ENCODE measurements around the gene TTC17. TPM values are rescaled to one million over a fixed set of nuclear protein-coding genes. Genes with fewer than 3 reads are reported as not detected.

The TTC17 gene, protein sequence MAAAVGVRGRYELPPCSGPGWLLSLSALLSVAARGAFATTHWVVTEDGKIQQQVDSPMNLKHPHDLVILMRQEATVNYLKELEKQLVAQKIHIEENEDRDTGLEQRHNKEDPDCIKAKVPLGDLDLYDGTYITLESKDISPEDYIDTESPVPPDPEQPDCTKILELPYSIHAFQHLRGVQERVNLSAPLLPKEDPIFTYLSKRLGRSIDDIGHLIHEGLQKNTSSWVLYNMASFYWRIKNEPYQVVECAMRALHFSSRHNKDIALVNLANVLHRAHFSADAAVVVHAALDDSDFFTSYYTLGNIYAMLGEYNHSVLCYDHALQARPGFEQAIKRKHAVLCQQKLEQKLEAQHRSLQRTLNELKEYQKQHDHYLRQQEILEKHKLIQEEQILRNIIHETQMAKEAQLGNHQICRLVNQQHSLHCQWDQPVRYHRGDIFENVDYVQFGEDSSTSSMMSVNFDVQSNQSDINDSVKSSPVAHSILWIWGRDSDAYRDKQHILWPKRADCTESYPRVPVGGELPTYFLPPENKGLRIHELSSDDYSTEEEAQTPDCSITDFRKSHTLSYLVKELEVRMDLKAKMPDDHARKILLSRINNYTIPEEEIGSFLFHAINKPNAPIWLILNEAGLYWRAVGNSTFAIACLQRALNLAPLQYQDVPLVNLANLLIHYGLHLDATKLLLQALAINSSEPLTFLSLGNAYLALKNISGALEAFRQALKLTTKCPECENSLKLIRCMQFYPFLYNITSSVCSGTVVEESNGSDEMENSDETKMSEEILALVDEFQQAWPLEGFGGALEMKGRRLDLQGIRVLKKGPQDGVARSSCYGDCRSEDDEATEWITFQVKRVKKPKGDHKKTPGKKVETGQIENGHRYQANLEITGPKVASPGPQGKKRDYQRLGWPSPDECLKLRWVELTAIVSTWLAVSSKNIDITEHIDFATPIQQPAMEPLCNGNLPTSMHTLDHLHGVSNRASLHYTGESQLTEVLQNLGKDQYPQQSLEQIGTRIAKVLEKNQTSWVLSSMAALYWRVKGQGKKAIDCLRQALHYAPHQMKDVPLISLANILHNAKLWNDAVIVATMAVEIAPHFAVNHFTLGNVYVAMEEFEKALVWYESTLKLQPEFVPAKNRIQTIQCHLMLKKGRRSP
- total RNA-seq (100 to 1,000 TPM in 6 of 7 donors, 10 to 100 TPM in 1; 87.8 to 208 (median 117) TPM), polyA plus RNA-seq (10 to 100 TPM; 31.1 to 47.3 (median 31.7) TPM)
- long read RNA-seq, donor 1, partial matches to known transcripts, result 14 of 23 reads
- long read RNA-seq, donor 1, other reads (novel, unspliced or antisense), result 0 of 23 reads
- long read RNA-seq, donor 2, partial matches to known transcripts, result 9 of 17 reads
- long read RNA-seq, donor 2, other reads (novel, unspliced or antisense), result 0 of 17 reads

DNA sequence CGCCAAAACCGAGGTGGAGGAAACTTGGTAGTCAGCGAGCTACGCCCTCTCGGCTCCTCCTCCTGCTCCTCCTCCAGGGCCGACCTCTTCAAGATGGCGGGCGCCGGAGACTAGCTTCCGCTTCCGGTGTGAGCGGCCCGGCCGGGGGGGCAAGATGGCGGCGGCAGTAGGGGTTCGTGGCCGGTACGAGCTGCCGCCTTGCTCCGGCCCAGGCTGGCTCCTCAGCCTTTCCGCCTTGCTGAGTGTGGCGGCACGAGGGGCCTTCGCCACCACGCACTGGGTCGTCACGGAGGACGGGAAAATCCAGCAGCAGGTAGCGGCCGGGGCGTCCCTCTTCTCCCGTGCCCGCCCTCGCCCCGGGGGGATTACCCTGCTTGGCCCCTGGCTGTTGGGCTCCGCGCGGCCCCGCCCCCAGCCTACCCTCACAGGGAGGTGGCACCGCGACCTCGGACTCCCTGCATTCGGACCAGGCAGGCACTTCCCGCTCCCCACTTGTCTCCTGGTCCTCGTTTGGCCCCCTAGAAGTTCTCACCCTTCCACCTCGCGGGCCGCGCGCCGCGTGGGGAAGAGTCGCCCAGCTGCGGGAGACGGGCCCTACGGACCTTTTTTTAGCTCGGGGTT, at the start of gene TTC17:
TSS of gene TTC17 (plus strand) at position 120 of the 621 bp plus-strand sequence. CDS start at position 155, 35 bp downstream.
- Histone ChIP-seq H3K36me3 (peaks cover 0 to 9% (median 0%) of the 10 kb centered on the region in 6 donors), H3K27ac (peak within 1 kb of the TSS; percentile 88 to 97 (median 92)), H3K9me3 (no peaks in the 10 kb centered on the region), H3K4me1 (peaks cover 22 to 54% (median 34%) of the 10 kb centered on the region in 6 donors), H3K27me3 (replicated peaks in 1 of 7) (no peaks in the 10 kb centered on the region), H3K4me3 (peak within 1 kb of the TSS; percentile 82 to 97 (median 96))
- TF ChIP-seq POLR2A (IDR thresholded peaks at IDR 0.05), result peak in 2 of 3 donors; percentile 22 to 47
- TF ChIP-seq POLR2AphosphoS5 (IDR thresholded peaks at IDR 0.05), result peak; percentile 94 to 98 (median 96)
- TF ChIP-seq, protein P1, sequence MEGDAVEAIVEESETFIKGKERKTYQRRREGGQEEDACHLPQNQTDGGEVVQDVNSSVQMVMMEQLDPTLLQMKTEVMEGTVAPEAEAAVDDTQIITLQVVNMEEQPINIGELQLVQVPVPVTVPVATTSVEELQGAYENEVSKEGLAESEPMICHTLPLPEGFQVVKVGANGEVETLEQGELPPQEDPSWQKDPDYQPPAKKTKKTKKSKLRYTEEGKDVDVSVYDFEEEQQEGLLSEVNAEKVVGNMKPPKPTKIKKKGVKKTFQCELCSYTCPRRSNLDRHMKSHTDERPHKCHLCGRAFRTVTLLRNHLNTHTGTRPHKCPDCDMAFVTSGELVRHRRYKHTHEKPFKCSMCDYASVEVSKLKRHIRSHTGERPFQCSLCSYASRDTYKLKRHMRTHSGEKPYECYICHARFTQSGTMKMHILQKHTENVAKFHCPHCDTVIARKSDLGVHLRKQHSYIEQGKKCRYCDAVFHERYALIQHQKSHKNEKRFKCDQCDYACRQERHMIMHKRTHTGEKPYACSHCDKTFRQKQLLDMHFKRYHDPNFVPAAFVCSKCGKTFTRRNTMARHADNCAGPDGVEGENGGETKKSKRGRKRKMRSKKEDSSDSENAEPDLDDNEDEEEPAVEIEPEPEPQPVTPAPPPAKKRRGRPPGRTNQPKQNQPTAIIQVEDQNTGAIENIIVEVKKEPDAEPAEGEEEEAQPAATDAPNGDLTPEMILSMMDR (IDR thresholded peaks at IDR 0.05 in 8 of 11, conservative IDR thresholded peaks at IDR 0.05 in 3 of 11), result peak in 1 of 11 experiments; percentile 18
- DNase-seq, result peak; percentile 99
- 0 to 1% (median 1%) methylated on average over 30 to 58 of the region's 58 CpGs for WGBS, 5 donors
- intact Hi-C loops (cut with DNase I; ENCODE audit: low total_unique reads), result no loop called here

- H3K36me3 ChIP-seq, result peaks cover 0 to 2% (median 0%) of the 10 kb centered on the region in 6 donors
- peak within 1 kb of the TSS; percentile 73 to 90 (median 87) for H3K27ac ChIP-seq
- peaks cover 25 to 53% (median 47%) of the 10 kb centered on the region in 6 donors for H3K4me1 ChIP-seq
- WGBS, 5 donors, result 0% methylated on average over 36 to 60 of the region's 60 CpGs
- DNase-seq, result peak; percentile 98
- H3K4me3 ChIP-seq, result peak within 1 kb of the TSS; percentile 72 to 99 (median 93)
- intact Hi-C loops (cut with DNase I; ENCODE audit: low total_unique reads), result no loop called here
- TF ChIP-seq POLR2A (IDR thresholded peaks at IDR 0.05), result no peak
- TF ChIP-seq, protein P1 (IDR thresholded peaks at IDR 0.05 in 8 of 11, conservative IDR thresholded peaks at IDR 0.05 in 3 of 11), result peak; percentile 38 to 80 (median 73)
- TF ChIP-seq POLR2AphosphoS5 (IDR thresholded peaks at IDR 0.05), result peak; percentile 91 to 95 (median 92)
- no peaks in the 10 kb centered on the region for H3K27me3 ChIP-seq (replicated peaks in 1 of 7)
- H3K9me3 ChIP-seq, result no peaks in the 10 kb centered on the region
These were observed 46.7 kb upstream of the TTC17 start, which contains the start of gene API5 for GRCh38 chr11:43311791-43312607. Gene API5, plus strand, starts transcription at chr11:43311996. Its CDS starts 132 bp downstream, at chr11:43312128.

DNA sequence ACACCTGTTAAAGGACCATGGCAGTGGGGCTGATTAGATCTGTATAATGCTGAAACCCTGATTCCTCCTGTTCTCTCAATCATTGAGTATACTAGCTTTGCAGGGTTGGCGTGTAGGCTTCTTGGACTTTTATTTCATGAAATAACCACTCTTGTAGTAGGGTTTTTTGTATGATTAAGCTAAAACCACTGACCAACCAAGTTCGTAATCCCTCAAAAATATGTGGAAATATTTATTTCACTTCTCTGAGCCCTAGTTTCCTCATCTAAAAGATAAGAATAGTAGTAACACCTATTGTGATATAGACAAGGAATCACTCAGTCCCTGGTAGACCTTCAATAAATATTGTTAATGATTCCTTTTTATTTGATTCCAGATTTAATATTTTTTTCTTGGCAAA, 42.8 kb upstream of the TTC17 start:
- no peak for DNase-seq
- Histone ChIP-seq H3K9me3 (no peaks in the 10 kb centered on the region), H3K4me3 (no peak overlapping the region), H3K27ac (no peak overlapping the region), H3K36me3 (peaks cover 0 to 41% (median 27%) of the 10 kb centered on the region in 6 donors), H3K27me3 (replicated peaks in 1 of 7) (no peaks in the 10 kb centered on the region), H3K4me1 (peaks cover 25 to 58% (median 48%) of the 10 kb centered on the region in 6 donors)
- TF ChIP-seq POLR2A (IDR thresholded peaks at IDR 0.05) (no peak), POLR2AphosphoS5 (IDR thresholded peaks at IDR 0.05) (no peak)
- TF ChIP-seq, protein P1 (IDR thresholded peaks at IDR 0.05 in 8 of 11, conservative IDR thresholded peaks at IDR 0.05 in 3 of 11), result no peak
- 62 to 78% (median 72%) methylated on average over 2 of the region's 2 CpGs for WGBS, 5 donors
- intact Hi-C loops (cut with DNase I; ENCODE audit: low total_unique reads), result no loop called here

Data from spleen (tissue), 13 donors.